Osteocyte (in vitro differentiated cells): ENCODE measurements around the gene RNF32. TPM values are rescaled to one million over a fixed set of nuclear protein-coding genes. Genes with fewer than 3 reads are reported as not detected.

Experiments used
- DNase-seq: peaks from one replicate; pipeline ENCODE4 v3.0.0; 2021; ENCODE audit warnings: mixed read lengths; ENCODE audit not compliant: unreplicated experiment; ENCODE audit errors: extremely low spot score
- H3K27ac Mint-ChIP-seq: one replicate; pipeline ENCODE4 v1.8.0; 2021; ENCODE audit warnings: mild to moderate bottlenecking, mixed read lengths; ENCODE audit not compliant: unreplicated experiment
- H3K27me3 Mint-ChIP-seq: one replicate; pipeline ENCODE4 v1.8.0; 2021; ENCODE audit warnings: mixed read lengths; ENCODE audit not compliant: unreplicated experiment
- H3K36me3 Mint-ChIP-seq: one replicate; pipeline ENCODE4 v1.8.0; 2021; ENCODE audit warnings: mixed read lengths; ENCODE audit not compliant: unreplicated experiment
- H3K4me1 Mint-ChIP-seq: one replicate; pipeline ENCODE4 v1.8.0; 2021; ENCODE audit warnings: mixed read lengths; ENCODE audit not compliant: unreplicated experiment
- H3K4me3 Mint-ChIP-seq: one replicate; pipeline ENCODE4 v1.8.0; 2021; ENCODE audit warnings: mild to moderate bottlenecking, moderate library complexity, mixed read lengths; ENCODE audit not compliant: unreplicated experiment
- H3K9me3 Mint-ChIP-seq: one replicate; pipeline ENCODE4 v1.8.0; 2021; ENCODE audit warnings: mixed read lengths; ENCODE audit not compliant: unreplicated experiment
- CTCF ChIP-seq: fragments of 200-600 bp; sonication (generic); IDR thresholded peaks from 2 replicates; pipeline ENCODE4 v1.5.0; 2021; ENCODE audit warnings: antibody characterized with exemption, mild to moderate bottlenecking, moderate library complexity
- total RNA-seq: library from RNA; stranded (reverse); gene quantifications from 2 replicates; pipeline ENCODE4 v1.2.1, GENCODE V29; 2021

The RNF32 gene
- total RNA-seq, 1 donor from 2014 or later = 1.7 TPM

- Mint-ChIP-seq H3K36me3 (peaks cover 5% of the 10 kb centered on the region), H3K4me1 (no peaks in the 10 kb centered on the region), H3K27me3 (no peaks in the 10 kb centered on the region), H3K4me3 (no peak overlapping the region), H3K9me3 (no peaks in the 10 kb centered on the region), H3K27ac (no peak overlapping the region)
- no peak for DNase-seq
- TF ChIP-seq CTCF = no peak
These were observed 63.4 kb downstream of the RNF32 start for GRCh38 chr7:156703773-156704482.

GRCh38 chr7:156722043-156722826 lies 81.7 kb downstream of the RNF32 start:
- no peak for DNase-seq
- H3K9me3 Mint-ChIP-seq = no peaks in the 10 kb centered on the region
- TF ChIP-seq CTCF = no peak
- no peaks in the 10 kb centered on the region for H3K27me3 Mint-ChIP-seq
- H3K4me1 Mint-ChIP-seq = peaks cover 12% of the 10 kb centered on the region
- no peak overlapping the region for H3K4me3 Mint-ChIP-seq
- peaks cover 2% of the 10 kb centered on the region for H3K36me3 Mint-ChIP-seq
- H3K27ac Mint-ChIP-seq = peak overlapping the region; percentile 35

- H3K27ac Mint-ChIP-seq = no peak overlapping the region
- H3K36me3 Mint-ChIP-seq = no peaks in the 10 kb centered on the region
- no peaks in the 10 kb centered on the region for H3K27me3 Mint-ChIP-seq
- DNase-seq = no peak
- H3K9me3 Mint-ChIP-seq = no peaks in the 10 kb centered on the region
- no peak overlapping the region for H3K4me3 Mint-ChIP-seq
- TF ChIP-seq CTCF = no peak
- peaks cover 12% of the 10 kb centered on the region for H3K4me1 Mint-ChIP-seq
These were observed 84.5 kb downstream of the RNF32 start for GRCh38 chr7:156725073-156725472.

- Mint-ChIP-seq H3K27ac (no peak overlapping the region), H3K36me3 (no peaks in the 10 kb centered on the region), H3K4me3 (no peak overlapping the region), H3K9me3 (no peaks in the 10 kb centered on the region), H3K27me3 (no peaks in the 10 kb centered on the region), H3K4me1 (peaks cover 12% of the 10 kb centered on the region)
- DNase-seq = no peak
- no peak for TF ChIP-seq CTCF
These were observed 85.4 kb downstream of the RNF32 start for GRCh38 chr7:156725936-156726335.
